HUES48 (cell line): ENCODE results near the gene LEO1.

Experiments
- H3K27ac ChIP-seq: one replicate; pipeline ENCODE4 v1.7.0; 2013; ENCODE audit warnings: low read depth, low read length, inconsistent platforms
- H3K27me3 ChIP-seq: 2 replicates; pipeline ENCODE4 v1.6.1; 2013; ENCODE audit warnings: mild to moderate bottlenecking, low read length; ENCODE audit not compliant: control insufficient read depth, insufficient read depth
- H3K36me3 ChIP-seq: 2 replicates; pipeline ENCODE4 v1.6.1; 2013; ENCODE audit warnings: low read length; ENCODE audit not compliant: control insufficient read depth, insufficient read depth
- H3K4me1 ChIP-seq: 2 replicates; pipeline ENCODE4 v1.6.1; 2013; ENCODE audit warnings: mild to moderate bottlenecking, low read length; ENCODE audit not compliant: control insufficient read depth, insufficient read depth
- H3K4me3 ChIP-seq: 2 replicates; pipeline ENCODE4 v1.5.1; 2013; ENCODE audit warnings: mild to moderate bottlenecking, low read depth, low read length
- H3K9ac ChIP-seq: 2 replicates; pipeline ENCODE4 v1.6.1; 2013; ENCODE audit warnings: mild to moderate bottlenecking, low read depth, low read length, moderate library complexity
- H3K9me3 ChIP-seq: 2 replicates; pipeline ENCODE4 v1.6.1; 2013; ENCODE audit warnings: low read length; ENCODE audit not compliant: control insufficient read depth, insufficient read depth

The LEO1 gene

GRCh38 chr15:51888593-51889195 is 82.9 kb downstream of the LEO1 start:
- Histone ChIP-seq H3K9me3 (no peaks in the 10 kb centered on the region), H3K36me3 (peaks cover 13% of the 10 kb centered on the region), H3K4me1 (no peaks in the 10 kb centered on the region), H3K4me3 (no peak overlapping the region), H3K9ac (no peak overlapping the region), H3K27me3 (no peaks in the 10 kb centered on the region), H3K27ac (no peak overlapping the region)
